HG03025 (cell line): ENCODE results near the gene GRID2.
"Not testable (repeated sequence)": the region's sequence is repeated elsewhere in the genome, so short reads cannot be mapped to it uniquely, and the experiment has no call there.

ENCODE experiments used
- ATAC-seq: cut with Tn5 transposase; IDR thresholded peaks from one replicate; pipeline ENCODE4 v1.9.1; 2021; ENCODE audit warnings: mild to moderate bottlenecking, moderate library complexity; ENCODE audit not compliant: unreplicated experiment, low FRiP score

GRID2 gene

GRCh38 chr4:93605163-93605562, 1301.4 kb downstream of the GRID2 start:
- ATAC-seq = no peak

- ATAC-seq = no peak
Observed at GRCh38 chr4:93617606-93618005, 1313.8 kb downstream of the GRID2 start.

GRCh38 chr4:93633721-93634120, 1330.0 kb downstream of the GRID2 start:
- ATAC-seq = no peak

- no peak for ATAC-seq
Observed at GRCh38 chr4:93635943-93636342, 1332.2 kb downstream of the GRID2 start.

- peak; percentile 50 for ATAC-seq
Observed at GRCh38 chr4:93645120-93645519, 1341.4 kb downstream of the GRID2 start.

- no peak for ATAC-seq
Observed at GRCh38 chr4:93646233-93646930, 1342.6 kb downstream of the GRID2 start.

- ATAC-seq = no peak
Observed at GRCh38 chr4:93648258-93648657, 1344.5 kb downstream of the GRID2 start.

- ATAC-seq = no peak
Observed at GRCh38 chr4:93649828-93650227, 1346.1 kb downstream of the GRID2 start.

GRCh38 chr4:93654211-93654610, 1350.4 kb downstream of the GRID2 start:
- ATAC-seq = no peak

- no peak for ATAC-seq
Observed at GRCh38 chr4:93657527-93657926, 1353.8 kb downstream of the GRID2 start.

GRCh38 chr4:93658443-93658842, 1354.7 kb downstream of the GRID2 start:
- ATAC-seq = no peak

- no peak for ATAC-seq
Observed at GRCh38 chr4:93659629-93660028, 1355.9 kb downstream of the GRID2 start.

GRCh38 chr4:93660036-93660435, 1356.3 kb downstream of the GRID2 start:
- no peak for ATAC-seq

- no peak for ATAC-seq
Observed at GRCh38 chr4:93670434-93670833, 1366.7 kb downstream of the GRID2 start.

- no peak for ATAC-seq
Observed at GRCh38 chr4:93671093-93671492, 1367.3 kb downstream of the GRID2 start.

- ATAC-seq = not testable (repeated sequence)
Observed at GRCh38 chr4:93676937-93677336, 1373.2 kb downstream of the GRID2 start.

GRCh38 chr4:93684571-93684970, 1380.8 kb downstream of the GRID2 start:
- no peak for ATAC-seq

GRCh38 chr4:93687304-93687703, 1383.5 kb downstream of the GRID2 start:
- ATAC-seq = no peak

GRCh38 chr4:93688978-93689377, 1385.2 kb downstream of the GRID2 start:
- ATAC-seq = no peak

GRCh38 chr4:93693141-93693540, 1389.4 kb downstream of the GRID2 start:
- ATAC-seq = no peak

- no peak for ATAC-seq
Observed at GRCh38 chr4:93698686-93699085, 1394.9 kb downstream of the GRID2 start.

- ATAC-seq = no peak
Observed at GRCh38 chr4:93700571-93700970, 1396.8 kb downstream of the GRID2 start.
